Endothelial cell of umbilical vein (primary cell): ENCODE results near the gene TECTA.

Source experiments
- EZH2 ChIP-seq: IDR thresholded peaks from 2 replicates; pipeline ENCODE4 v1.6.1; 2012; ENCODE audit warnings: borderline replicate concordance, low read depth, mild to moderate bottlenecking, moderate library complexity, low read length, inconsistent platforms; ENCODE audit not compliant: severe bottlenecking
- POLR2A ChIP-seq: IDR thresholded peaks from 2 replicates; pipeline ENCODE4 v1.6.1; 2012; ENCODE audit warnings: low read depth, mild to moderate bottlenecking, control low read depth, low read length
- POLR2AphosphoS5 ChIP-seq: IDR thresholded peaks from 2 replicates; pipeline ENCODE4 v1.6.1; 2012; ENCODE audit warnings: low read depth, mild to moderate bottlenecking, control low read depth, low read length, moderate library complexity; ENCODE audit not compliant: insufficient read depth

DNA sequence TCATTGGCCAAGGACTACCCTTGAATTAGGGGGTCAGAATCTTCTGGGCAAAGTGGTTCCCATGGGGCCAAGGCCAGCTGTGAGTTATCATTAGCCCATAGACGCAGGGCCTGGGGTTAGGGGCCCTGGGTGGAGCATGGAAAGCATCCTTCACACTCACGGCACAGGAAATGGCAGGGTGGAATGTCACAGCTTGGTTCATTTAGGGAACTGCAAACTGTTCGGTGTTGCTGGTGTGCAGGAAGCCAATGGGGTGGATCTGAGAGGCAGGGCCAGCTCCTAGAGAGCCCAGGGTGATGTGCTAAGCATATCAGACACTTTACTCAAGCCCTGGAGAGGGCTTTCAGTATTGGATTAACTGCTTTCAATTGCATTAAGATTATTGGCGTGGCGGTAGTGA is 42.9 kb downstream of the TECTA start:
- TF ChIP-seq POLR2A (no peak), POLR2AphosphoS5 (no peak), EZH2 (no peak)
